Measurements from ENCODE around the gene TTLL6.

TTLL6 gene

DNA sequence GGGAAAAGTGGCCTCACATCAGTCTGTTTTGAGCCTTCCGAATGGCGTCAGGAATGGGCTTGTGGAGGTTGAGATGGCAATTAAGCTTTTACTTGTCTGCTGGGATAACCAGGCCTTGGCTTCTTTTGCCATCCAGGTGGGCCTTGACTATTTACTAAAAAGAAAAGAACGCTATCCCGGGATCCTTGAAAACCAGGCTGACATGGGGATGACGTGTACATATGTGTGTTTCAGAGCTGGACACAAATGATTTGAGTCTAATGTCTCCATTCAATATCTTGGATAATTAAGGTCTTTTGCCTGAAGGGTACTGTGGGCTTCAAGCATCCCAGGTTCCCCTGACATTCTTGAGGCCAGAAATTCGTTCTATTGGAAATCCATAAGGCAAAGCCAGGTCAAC, 55.9 kb downstream of the TTLL6 start:
- Histone ChIP-seq H2AFZ (ENCODE audit: low read length) (no peak overlapping the region), H3K79me2 (ENCODE audit: insufficient read depth, low read length) (no peaks in the 10 kb centered on the region), H3K9me2 (ENCODE audit: low read depth, low read length) (no peaks in the 10 kb centered on the region), H3K9ac (ENCODE audit: low read length) (no peak overlapping the region), H3K4me1 (ENCODE audit: insufficient read depth, low read length, severe bottlenecking) (no peaks in the 10 kb centered on the region), H3K36me3 (ENCODE audit: insufficient read depth, low read length) (no peaks in the 10 kb centered on the region), H3K27me3 (ENCODE audit: insufficient read depth, low read length) (no peaks in the 10 kb centered on the region), H3K9me3 (ENCODE audit: low read length) (no peaks in the 10 kb centered on the region), H3K27ac (ENCODE audit: low read depth, low read length, poor library complexity, severe bottlenecking) (no peak overlapping the region), H3K4me3 (ENCODE audit: low read depth, low read length, poor library complexity, severe bottlenecking) (no peak overlapping the region), H4K20me1 (ENCODE audit: insufficient read depth, low read length) (no peaks in the 10 kb centered on the region), H3K4me2 (ENCODE audit: low read length) (no peak overlapping the region), H3F3A (ENCODE audit: insufficient read depth, low read length) (no peaks in the 10 kb centered on the region)
- TF ChIP-seq, protein P1, sequence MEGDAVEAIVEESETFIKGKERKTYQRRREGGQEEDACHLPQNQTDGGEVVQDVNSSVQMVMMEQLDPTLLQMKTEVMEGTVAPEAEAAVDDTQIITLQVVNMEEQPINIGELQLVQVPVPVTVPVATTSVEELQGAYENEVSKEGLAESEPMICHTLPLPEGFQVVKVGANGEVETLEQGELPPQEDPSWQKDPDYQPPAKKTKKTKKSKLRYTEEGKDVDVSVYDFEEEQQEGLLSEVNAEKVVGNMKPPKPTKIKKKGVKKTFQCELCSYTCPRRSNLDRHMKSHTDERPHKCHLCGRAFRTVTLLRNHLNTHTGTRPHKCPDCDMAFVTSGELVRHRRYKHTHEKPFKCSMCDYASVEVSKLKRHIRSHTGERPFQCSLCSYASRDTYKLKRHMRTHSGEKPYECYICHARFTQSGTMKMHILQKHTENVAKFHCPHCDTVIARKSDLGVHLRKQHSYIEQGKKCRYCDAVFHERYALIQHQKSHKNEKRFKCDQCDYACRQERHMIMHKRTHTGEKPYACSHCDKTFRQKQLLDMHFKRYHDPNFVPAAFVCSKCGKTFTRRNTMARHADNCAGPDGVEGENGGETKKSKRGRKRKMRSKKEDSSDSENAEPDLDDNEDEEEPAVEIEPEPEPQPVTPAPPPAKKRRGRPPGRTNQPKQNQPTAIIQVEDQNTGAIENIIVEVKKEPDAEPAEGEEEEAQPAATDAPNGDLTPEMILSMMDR (IDR thresholded peaks at IDR 0.05; ENCODE audit: low read length): no peak
- no peak for TF ChIP-seq EZH2 (IDR thresholded peaks at IDR 0.05; ENCODE audit: borderline replicate concordance, low read length)

DNA sequence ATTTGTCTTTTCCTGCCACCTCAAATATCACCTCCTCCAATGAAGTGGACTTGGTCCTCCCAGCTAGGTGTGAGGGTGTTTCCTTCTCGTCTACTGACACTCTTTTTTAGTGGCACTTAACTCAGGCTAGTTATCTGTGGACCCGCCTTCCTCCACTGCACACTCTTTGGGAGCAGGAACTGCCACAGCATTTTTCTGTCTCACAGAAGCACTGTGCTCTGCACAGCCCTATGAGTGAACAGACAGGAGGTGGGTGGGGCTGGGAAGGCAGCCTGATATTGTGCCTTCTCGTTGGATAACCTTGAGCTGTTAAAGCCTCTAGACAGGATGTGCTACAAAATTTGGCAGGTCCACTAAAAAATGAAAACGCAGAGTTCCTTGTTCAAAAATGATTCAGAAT, 56.6 kb downstream of the TTLL6 start:
- H3K9me2 ChIP-seq (ENCODE audit: low read depth, low read length): no peaks in the 10 kb centered on the region
- no peak overlapping the region for H3K9ac ChIP-seq (ENCODE audit: low read length)
- no peaks in the 10 kb centered on the region for H3K79me2 ChIP-seq (ENCODE audit: insufficient read depth, low read length)
- no peak overlapping the region for H3K27ac ChIP-seq (ENCODE audit: low read depth, low read length, poor library complexity, severe bottlenecking)
- TF ChIP-seq, protein P1 (IDR thresholded peaks at IDR 0.05; ENCODE audit: low read length): no peak
- no peak for TF ChIP-seq EZH2 (IDR thresholded peaks at IDR 0.05; ENCODE audit: borderline replicate concordance, low read length)
- H3K4me3 ChIP-seq (ENCODE audit: low read depth, low read length, poor library complexity, severe bottlenecking): no peak overlapping the region
- H4K20me1 ChIP-seq (ENCODE audit: insufficient read depth, low read length): no peaks in the 10 kb centered on the region; the same call in 1 of the 2 replicates
- H3K27me3 ChIP-seq (ENCODE audit: insufficient read depth, low read length): no peaks in the 10 kb centered on the region
- no peaks in the 10 kb centered on the region for H3K4me1 ChIP-seq (ENCODE audit: insufficient read depth, low read length, severe bottlenecking)
- no peak overlapping the region for H3K4me2 ChIP-seq (ENCODE audit: low read length)
- H2AFZ ChIP-seq (ENCODE audit: low read length): no peak overlapping the region
- H3F3A ChIP-seq (ENCODE audit: insufficient read depth, low read length): no peaks in the 10 kb centered on the region
- no peaks in the 10 kb centered on the region for H3K9me3 ChIP-seq (ENCODE audit: low read length)
- no peaks in the 10 kb centered on the region for H3K36me3 ChIP-seq (ENCODE audit: insufficient read depth, low read length)

DNA sequence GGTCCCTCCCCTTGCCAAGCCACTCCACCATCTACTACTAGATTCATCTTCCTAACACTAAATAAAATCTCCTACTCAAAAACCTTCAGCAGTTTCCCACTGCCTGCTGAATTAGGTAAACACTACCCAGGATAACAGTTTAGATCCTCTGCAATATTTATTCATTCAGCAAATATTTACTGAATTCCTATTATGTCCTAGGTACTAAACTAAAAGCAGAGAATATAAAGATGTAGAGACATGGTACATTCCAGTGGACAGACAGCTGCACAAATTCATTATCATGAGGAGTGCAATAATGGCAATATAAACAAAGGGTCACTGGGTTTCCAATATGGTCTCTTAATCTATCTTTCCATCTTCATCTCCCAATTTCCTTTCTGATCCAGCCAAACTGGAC, 57.7 kb downstream of the TTLL6 start:
- H3K27me3 ChIP-seq (ENCODE audit: insufficient read depth, low read length): no peaks in the 10 kb centered on the region
- H3K9me3 ChIP-seq (ENCODE audit: low read length): no peaks in the 10 kb centered on the region
- H3K27ac ChIP-seq (ENCODE audit: low read depth, low read length, poor library complexity, severe bottlenecking): no peak overlapping the region
- H3K9me2 ChIP-seq (ENCODE audit: low read depth, low read length): no peaks in the 10 kb centered on the region
- H3K36me3 ChIP-seq (ENCODE audit: insufficient read depth, low read length): no peaks in the 10 kb centered on the region
- no peaks in the 10 kb centered on the region for H3F3A ChIP-seq (ENCODE audit: insufficient read depth, low read length)
- H3K79me2 ChIP-seq (ENCODE audit: insufficient read depth, low read length): no peaks in the 10 kb centered on the region
- no peak overlapping the region for H3K4me3 ChIP-seq (ENCODE audit: low read depth, low read length, poor library complexity, severe bottlenecking)
- no peak overlapping the region for H3K4me2 ChIP-seq (ENCODE audit: low read length)
- TF ChIP-seq, protein P1 (IDR thresholded peaks at IDR 0.05; ENCODE audit: low read length): no peak
- no peak for TF ChIP-seq EZH2 (IDR thresholded peaks at IDR 0.05; ENCODE audit: borderline replicate concordance, low read length)
- H3K9ac ChIP-seq (ENCODE audit: low read length): no peak overlapping the region
- H3K4me1 ChIP-seq (ENCODE audit: insufficient read depth, low read length, severe bottlenecking): no peaks in the 10 kb centered on the region
- H4K20me1 ChIP-seq (ENCODE audit: insufficient read depth, low read length): no peaks in the 10 kb centered on the region; the same call in 1 of the 2 replicates
- H2AFZ ChIP-seq (ENCODE audit: low read length): no peak overlapping the region
